Retina (tissue), 1 donor: ENCODE results near the gene AP5Z1.

ENCODE experiments used
- DNase-seq: peaks from one replicate; pipeline ENCODE4 v3.0.0-alpha.2; 2016

AP5Z1 gene

DNA sequence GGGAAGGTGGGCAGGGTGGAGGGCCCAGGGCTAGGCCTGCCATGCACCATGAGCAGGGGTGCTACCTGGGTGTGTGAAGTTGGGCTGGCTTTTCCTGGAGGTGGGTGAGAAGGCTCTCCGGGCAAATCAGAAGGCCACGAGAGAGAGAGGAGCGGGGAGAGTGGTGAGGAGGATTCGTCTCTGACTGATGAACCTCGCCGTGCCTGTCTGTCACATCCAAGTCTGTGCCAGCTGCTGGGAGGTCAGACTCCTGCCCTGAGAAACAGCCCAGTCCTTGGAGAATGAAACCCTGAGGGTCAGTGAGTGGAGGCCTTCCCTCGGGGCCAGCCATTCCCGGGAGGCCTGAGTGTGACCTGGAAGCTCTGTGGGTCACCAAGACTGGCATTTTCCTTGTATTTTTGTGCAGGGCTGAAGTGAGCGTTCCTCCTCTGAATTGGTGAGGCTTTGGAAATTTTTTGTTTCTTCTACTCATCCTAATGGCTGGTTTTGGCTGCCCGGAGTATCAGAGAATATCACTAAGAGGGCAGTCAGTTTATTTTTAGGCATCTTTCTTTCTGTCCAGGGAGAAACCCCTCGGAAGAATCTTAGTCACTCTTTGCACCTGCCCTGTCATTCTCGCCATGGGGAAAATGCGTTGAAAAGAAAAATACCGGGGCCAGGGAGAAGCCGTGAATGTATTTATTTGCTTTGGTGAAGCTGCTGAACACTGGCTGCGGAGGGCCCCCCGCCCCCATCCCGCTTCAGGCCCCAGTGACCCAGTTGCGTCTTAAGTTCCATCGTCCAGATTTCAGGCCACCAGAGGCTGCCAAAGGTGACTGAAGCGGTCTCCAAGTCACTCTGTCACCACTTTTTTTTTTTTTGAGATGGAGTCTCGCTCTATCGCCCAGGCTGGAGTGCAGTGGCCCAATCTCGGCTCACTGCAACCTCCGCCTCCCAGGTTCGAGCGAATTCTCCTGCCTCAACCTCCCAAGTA is 6.5 kb upstream of the AP5Z1 start:
- no peak for DNase-seq

DNA sequence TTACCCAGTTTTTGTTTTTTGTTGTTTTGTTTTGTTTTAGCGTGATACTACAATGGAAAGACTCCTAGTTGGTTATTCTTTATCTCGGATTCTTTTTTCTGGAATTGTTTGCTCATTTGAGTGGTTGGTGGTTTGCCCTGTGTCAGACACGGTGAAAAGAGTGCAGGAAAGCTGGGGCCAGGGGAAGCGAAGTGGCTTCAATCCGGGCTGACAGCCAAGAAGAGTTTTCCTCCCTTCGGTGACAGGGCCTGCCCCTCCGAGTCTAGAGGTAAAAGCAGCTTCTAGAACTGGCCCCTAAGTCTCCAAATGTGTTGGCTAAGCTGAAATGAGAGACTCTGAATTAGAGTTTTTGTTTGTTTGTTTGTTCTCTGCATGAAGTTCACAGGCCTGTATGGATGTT is 5.7 kb upstream of the AP5Z1 start:
- DNase-seq: no peak

GRCh38 chr7:4770886-4771285 is 4.5 kb upstream of the AP5Z1 start:
- DNase-seq: no peak

- DNase-seq: no peak
These were observed 3.7 kb upstream of the AP5Z1 start for GRCh38 chr7:4771737-4772136.

DNA sequence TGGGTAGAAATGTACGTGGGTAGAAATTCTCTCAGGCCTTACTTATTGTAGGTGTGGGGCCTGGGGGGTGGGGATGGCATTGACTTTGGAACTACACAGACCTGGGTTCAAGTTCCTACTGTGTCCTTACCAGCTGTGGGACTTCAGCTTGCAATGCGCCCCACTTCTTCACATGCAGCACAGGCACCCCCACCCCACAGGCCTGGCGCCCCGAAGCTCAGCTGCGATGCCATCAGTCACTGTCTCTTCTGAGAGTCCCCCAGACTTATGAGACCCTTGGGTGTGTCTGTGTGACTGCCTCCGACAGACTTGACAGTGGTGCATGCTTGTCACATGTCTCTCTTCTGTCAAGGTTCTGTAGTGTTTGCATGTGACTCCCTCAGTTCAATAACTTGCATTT is 3.1 kb upstream of the AP5Z1 start:
- no peak for DNase-seq

DNA sequence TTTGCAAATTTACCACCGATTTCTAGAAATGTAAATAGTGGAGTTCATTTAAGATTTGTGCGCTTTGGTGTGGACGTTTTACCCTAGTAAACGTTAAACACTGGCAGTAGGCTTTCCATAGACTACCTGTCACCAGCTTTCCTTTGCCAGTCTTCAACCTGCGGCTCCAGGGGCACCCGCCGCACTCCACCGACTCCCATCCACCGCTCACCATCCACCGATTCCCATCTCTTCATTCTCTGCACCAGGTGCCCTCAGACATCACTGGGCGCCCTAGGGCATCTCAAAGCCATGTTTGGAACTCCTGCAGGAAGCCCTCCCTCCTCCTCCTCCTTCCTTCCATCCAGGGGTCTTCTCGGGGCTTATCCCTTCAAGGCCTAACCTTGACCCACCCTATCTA is 1.4 kb upstream of the AP5Z1 start:
- DNase-seq: no peak

DNA sequence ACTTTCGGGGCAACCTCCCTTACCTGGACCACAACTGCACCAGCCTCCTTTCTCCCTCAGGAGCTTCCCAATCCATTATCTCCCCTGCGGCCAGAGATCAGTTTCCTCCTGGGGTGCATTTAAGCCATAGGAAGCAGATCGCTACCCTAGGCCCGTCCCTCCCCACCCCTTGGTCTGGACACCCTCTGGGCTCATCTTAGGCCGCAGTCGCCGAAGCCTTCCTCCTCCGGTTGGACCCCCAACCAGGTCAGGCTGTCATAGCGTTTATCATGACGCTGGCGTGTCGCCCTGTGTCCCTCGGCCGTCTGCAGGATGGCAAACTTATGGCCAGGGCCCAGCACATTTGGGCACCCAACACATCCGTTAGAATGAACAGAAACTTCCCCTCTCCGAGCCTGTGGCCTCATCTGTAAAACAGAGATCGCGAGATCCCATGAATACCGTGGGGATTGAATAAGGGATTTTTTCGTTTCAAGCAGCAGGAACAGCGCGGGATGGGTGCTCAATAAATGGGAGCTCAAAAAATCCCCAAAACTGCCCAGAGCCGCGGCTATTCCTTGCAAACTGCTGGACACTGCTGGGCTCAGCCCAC is 669 bp upstream of the AP5Z1 start:
- DNase-seq: no peak

GRCh38 chr7:4775848-4776623 is 613 bp downstream of the AP5Z1 start:
- DNase-seq: no peak

GRCh38 chr7:4779118-4779517 is 3.7 kb downstream of the AP5Z1 start:
- DNase-seq: no peak

DNA sequence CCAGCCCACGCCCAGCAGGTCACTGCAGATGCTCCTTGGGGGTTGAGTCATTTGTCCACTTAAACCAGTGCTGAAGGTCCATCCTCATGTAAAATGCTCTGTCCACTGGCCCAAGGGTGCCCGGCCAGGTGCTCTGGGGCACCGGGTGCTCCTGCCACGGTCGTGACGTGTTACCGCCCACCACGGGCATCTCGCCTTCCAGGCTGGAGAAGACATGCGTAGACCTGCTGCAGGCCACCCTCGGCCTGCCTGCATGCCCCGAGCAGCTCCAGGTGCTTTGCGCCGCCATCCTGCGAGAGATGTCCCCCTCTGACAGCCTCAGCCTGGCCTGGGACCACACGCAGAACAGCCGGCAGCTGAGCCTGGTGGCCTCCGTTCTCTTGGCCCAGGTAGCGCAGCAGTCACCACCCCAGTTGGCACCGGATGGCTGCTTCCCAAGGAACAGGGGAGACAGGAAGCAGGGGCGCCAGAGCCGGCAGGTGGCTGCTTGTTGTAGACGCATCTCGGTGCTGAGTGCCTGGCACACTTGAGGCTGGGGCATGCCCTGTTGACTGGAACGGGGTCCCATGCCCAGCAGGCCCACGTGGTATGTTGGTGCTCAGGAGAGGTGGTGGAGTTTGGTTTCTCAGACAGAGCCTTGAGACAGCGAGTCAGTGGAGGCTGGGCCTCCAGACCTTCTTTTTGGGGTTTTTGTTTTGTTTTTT is 6.1 kb downstream of the AP5Z1 start:
- DNase-seq: no peak

GRCh38 chr7:4782333-4783291 is 7.2 kb downstream of the AP5Z1 start:
- no peak for DNase-seq

- no peak for DNase-seq
These were observed 7.8 kb downstream of the AP5Z1 start for GRCh38 chr7:4783292-4783652.

DNA sequence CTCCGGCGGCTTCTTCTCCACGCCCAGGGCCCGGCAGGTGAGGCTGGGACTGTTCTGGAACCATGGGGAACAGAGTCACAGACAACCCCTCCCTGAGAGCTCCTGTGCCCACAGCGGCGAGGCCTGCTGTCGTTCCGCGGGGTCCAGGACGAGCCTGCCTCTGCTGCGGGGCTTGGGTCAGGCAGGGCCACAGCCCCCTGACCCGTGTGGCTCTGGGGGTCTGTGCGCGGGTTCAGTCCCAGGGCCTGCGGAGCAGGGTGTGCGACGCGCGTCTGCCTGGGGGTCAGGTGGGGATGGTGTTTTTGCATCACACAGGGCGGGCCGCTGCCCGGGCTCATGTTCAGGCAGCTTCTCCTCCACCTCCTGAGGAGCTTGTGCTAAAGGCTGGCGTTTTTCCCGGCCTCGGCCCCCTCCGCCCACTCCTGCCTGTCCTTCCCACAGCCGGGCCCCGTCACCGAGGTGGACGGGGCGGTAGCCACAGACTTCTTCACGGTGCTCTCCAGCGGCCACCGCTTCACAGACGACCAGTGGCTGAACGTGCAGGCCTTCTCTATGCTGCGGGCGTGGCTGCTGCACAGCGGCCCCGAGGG is 8.4 kb downstream of the AP5Z1 start:
- DNase-seq: no peak

- DNase-seq: no peak
These were observed 9.4 kb downstream of the AP5Z1 start for GRCh38 chr7:4784799-4785198.

DNA sequence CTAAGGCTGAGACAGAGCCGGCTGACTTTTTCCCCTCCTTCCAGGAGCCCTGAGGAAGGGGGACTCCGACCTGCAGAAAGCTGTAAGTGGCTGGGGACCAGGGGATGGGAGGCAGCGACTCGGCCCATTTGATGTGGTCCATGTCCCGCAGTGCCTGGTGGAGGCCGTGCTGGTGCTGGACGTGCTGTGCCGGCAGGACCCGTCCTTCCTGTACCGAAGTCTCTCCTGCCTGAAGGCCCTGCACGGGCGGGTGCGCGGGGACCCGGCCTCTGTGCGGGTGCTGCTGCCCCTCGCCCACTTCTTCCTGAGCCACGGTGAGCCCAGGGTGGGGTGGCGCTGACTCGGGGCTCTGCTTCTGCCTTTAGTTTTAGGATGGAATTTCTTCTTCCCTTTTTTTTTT is 9.9 kb downstream of the AP5Z1 start:
- DNase-seq: no peak

- DNase-seq: no peak
These were observed 10.6 kb downstream of the AP5Z1 start for GRCh38 chr7:4786015-4786414.

- no peak for DNase-seq
These were observed 12.1 kb downstream of the AP5Z1 start for GRCh38 chr7:4787541-4787940.

DNA sequence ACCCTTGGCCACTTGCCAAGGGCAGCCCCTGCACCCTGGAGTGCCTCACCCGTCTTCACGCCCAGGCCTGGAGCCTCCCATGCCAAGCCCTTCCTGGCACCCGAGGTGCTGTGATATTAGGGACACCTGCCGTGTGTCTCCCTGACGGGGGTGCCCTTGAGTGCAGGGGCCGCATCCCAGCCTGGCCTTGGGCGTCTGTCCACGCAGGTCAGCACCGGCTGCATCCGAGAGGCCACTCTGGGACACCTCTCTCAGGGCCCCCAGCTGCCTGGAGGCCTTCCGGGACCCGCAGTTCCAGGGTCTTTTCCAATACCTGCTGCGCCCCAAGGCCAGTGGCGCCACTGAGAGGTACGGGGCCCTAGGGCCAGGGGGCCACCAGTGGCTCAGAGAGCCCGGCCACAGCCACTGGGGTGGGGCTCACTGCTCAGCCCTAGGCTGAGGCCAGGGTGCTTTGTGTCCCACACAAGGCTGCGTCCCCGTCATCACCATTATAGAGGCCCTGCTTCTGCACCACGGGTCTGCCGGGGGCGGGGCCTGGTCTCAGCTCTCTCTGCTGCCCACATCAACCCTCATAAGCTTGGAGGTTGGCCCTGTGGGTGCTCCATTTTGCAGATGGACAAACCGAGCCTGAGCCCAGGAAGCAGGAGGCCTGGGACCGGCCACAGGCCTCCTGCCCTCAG is 12.7 kb downstream of the AP5Z1 start:
- no peak for DNase-seq

- DNase-seq: no peak
These were observed 13.3 kb downstream of the AP5Z1 start for GRCh38 chr7:4788627-4789189.
